GM23338 (cell line): ENCODE measurements around the gene FKBP10. TPM values are rescaled to one million over a fixed set of nuclear protein-coding genes. Genes with fewer than 3 reads are reported as not detected.

ENCODE experiments used
- EZH2phosphoT487 ChIP-seq: fragments of 200-600 bp; sonication (generic); IDR thresholded peaks from one replicate; pipeline ENCODE4 v1.8.1; 2018; ENCODE audit warnings: antibody characterized with exemption; ENCODE audit not compliant: unreplicated experiment
- JUNB ChIP-seq: IDR thresholded peaks from one replicate; pipeline ENCODE4 v1.6.1; 2016; ENCODE audit warnings: antibody characterized with exemption; ENCODE audit not compliant: unreplicated experiment
- NANOG ChIP-seq: IDR thresholded peaks from 2 replicates; pipeline ENCODE4 v1.6.1; 2016; ENCODE audit warnings: antibody characterized with exemption, borderline replicate concordance
- ZNF331 ChIP-seq: fragments of 250-450 bp; sonication (Bioruptor Pico); IDR thresholded peaks from 2 replicates; pipeline ENCODE4 v1.5.0; 2020; ENCODE audit warnings: low read depth, mild to moderate bottlenecking, moderate library complexity
- ZNF462 ChIP-seq: fragments of 250-450 bp; sonication (Bioruptor Pico); IDR thresholded peaks from 2 replicates; pipeline ENCODE4 v1.5.0; 2020; ENCODE audit warnings: mild to moderate bottlenecking, moderate library complexity
- polyA plus RNA-seq: library from polyadenylated mRNA; unstranded; fragments of >200 nt; fragmentation: Nextera tagmentation; extraction: Ambion mirVana; gene quantifications from 2 replicates; pipeline ENCODE4 v1.2.1, GENCODE V29; 2016
- total RNA-seq: library from RNA; depleted of rRNA; stranded (reverse); fragments of >200 nt; shearing (Covaris generic); gene quantifications from 2 replicates; pipeline ENCODE4 v1.2.3, GENCODE V29; 2014
- TF ChIP-seq, protein P1 (sequence below), 2 experiments: fragments of 200-600 bp in 1 of 2; sonication (generic) in 1 of 2; conservative IDR thresholded peaks; 2 replicates each; pipeline versions ENCODE4 v1.5.1 to v1.6.1; 2016 to 2017; ENCODE audit warnings: antibody characterized with exemption in 2 of 2, low read depth in 2 of 2, mild to moderate bottlenecking in 2 of 2, moderate library complexity in 1 of 2

FKBP10 gene
- total and polyA plus RNA-seq, 2 experiments from 2014 or later = 26.2 to 151 TPM

GRCh38 chr17:41787021-41787418 lies 25.8 kb upstream of the FKBP10 start (continued):
- TF ChIP-seq ZNF462 (CRISPR knock-in tag) (no peak), JUNB (no peak), ZNF331 (no peak), NANOG (no peak), EZH2phosphoT487 (no peak)
- TF ChIP-seq, protein P1, sequence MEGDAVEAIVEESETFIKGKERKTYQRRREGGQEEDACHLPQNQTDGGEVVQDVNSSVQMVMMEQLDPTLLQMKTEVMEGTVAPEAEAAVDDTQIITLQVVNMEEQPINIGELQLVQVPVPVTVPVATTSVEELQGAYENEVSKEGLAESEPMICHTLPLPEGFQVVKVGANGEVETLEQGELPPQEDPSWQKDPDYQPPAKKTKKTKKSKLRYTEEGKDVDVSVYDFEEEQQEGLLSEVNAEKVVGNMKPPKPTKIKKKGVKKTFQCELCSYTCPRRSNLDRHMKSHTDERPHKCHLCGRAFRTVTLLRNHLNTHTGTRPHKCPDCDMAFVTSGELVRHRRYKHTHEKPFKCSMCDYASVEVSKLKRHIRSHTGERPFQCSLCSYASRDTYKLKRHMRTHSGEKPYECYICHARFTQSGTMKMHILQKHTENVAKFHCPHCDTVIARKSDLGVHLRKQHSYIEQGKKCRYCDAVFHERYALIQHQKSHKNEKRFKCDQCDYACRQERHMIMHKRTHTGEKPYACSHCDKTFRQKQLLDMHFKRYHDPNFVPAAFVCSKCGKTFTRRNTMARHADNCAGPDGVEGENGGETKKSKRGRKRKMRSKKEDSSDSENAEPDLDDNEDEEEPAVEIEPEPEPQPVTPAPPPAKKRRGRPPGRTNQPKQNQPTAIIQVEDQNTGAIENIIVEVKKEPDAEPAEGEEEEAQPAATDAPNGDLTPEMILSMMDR (conservative IDR thresholded peaks at IDR 0.05; ENCODE audit: low read depth in 2 of 2) = no peak
